Measurements from ENCODE around the gene MID2. TPM values are rescaled to one million over a fixed set of nuclear protein-coding genes. Genes with fewer than 3 reads are reported as not detected.

MID2 gene
- total RNA-seq (2014; rRNA removed; shearing (Covaris generic)) (2.1 and 3.0 TPM in 2 replicates), polyA plus RNA-seq (2016; fragmentation: Nextera tagmentation; extraction: Ambion mirVana) (0.31 and 0.84 TPM in 2 replicates)
- long read RNA-seq, partial matches to known transcripts, result 1 of 1 reads
- long read RNA-seq, other reads (novel, unspliced or antisense), result 0 of 1 reads

- Histone ChIP-seq H3K79me2 (replicated peaks; ENCODE audit: insufficient read depth) (no peaks in the 10 kb centered on the region), H4K20me1 (replicated peaks; ENCODE audit: insufficient read depth) (no peaks in the 10 kb centered on the region), H3F3A (replicated peaks; ENCODE audit: low read depth) (no peaks in the 10 kb centered on the region), H3K4me2 (peak within 1 kb of the TSS; percentile 80), H3K27ac (ENCODE audit: low read depth) (no peak within 1 kb of the TSS), H3K4me1 (ENCODE audit: insufficient read depth) (no peaks in the 10 kb centered on the region), H3K36me3 (ENCODE audit: insufficient read depth) (no peaks in the 10 kb centered on the region), H3K4me3 (peak within 1 kb of the TSS; percentile 58), H3K9me2 (ENCODE audit: insufficient read depth) (no peaks in the 10 kb centered on the region), H3K27me3 (ENCODE audit: insufficient read depth) (peaks cover 43% of the 10 kb centered on the region), H2AFZ (no peak within 1 kb of the TSS)
- H3K27ac Mint-ChIP-seq, result no peak within 1 kb of the TSS
- H3K4me3 Mint-ChIP-seq, result peak within 1 kb of the TSS; percentile 71
- ATAC-seq (peak; percentile 76), DNase-seq (ENCODE audit: low spot score) (peak; percentile 69)
- H3K9me3 Mint-ChIP-seq, result no peaks in the 10 kb centered on the region; the same call in 2 of the 3 replicates
- peaks cover 13% of the 10 kb centered on the region; the same call in 2 of the 3 replicates for H3K4me1 Mint-ChIP-seq
- TF ChIP-seq POLR2AphosphoS5 (IDR thresholded peaks at IDR 0.05; ENCODE audit: low read depth) (no peak), STAT1 (IDR thresholded peaks at IDR 0.05; ENCODE audit: unreplicated experiment) (no peak), JUNB (IDR thresholded peaks at IDR 0.05; ENCODE audit: unreplicated experiment) (no peak), CREB1 (CRISPR knock-in tag; IDR thresholded peaks at IDR 0.05; ENCODE audit: low read depth) (no peak), ZNF331 (CRISPR knock-in tag; IDR thresholded peaks at IDR 0.05; ENCODE audit: low read depth) (no peak), ETS1 (IDR thresholded peaks at IDR 0.05) (no peak), CTCF (conservative IDR thresholded peaks at IDR 0.05; ENCODE audit: low read depth in 2 of 2) (no peak), ZNF114 (CRISPR knock-in tag; IDR thresholded peaks at IDR 0.05) (no peak), REST (IDR thresholded peaks at IDR 0.05; ENCODE audit: unreplicated experiment) (no peak), EZH2phosphoT487 (IDR thresholded peaks at IDR 0.05; ENCODE audit: unreplicated experiment) (no peak), NANOG (IDR thresholded peaks at IDR 0.05; ENCODE audit: borderline replicate concordance) (no peak), EZH2 (IDR thresholded peaks at IDR 0.05; ENCODE audit: low read depth, unreplicated experiment) (no peak)
- TF ChIP-seq, protein P1, sequence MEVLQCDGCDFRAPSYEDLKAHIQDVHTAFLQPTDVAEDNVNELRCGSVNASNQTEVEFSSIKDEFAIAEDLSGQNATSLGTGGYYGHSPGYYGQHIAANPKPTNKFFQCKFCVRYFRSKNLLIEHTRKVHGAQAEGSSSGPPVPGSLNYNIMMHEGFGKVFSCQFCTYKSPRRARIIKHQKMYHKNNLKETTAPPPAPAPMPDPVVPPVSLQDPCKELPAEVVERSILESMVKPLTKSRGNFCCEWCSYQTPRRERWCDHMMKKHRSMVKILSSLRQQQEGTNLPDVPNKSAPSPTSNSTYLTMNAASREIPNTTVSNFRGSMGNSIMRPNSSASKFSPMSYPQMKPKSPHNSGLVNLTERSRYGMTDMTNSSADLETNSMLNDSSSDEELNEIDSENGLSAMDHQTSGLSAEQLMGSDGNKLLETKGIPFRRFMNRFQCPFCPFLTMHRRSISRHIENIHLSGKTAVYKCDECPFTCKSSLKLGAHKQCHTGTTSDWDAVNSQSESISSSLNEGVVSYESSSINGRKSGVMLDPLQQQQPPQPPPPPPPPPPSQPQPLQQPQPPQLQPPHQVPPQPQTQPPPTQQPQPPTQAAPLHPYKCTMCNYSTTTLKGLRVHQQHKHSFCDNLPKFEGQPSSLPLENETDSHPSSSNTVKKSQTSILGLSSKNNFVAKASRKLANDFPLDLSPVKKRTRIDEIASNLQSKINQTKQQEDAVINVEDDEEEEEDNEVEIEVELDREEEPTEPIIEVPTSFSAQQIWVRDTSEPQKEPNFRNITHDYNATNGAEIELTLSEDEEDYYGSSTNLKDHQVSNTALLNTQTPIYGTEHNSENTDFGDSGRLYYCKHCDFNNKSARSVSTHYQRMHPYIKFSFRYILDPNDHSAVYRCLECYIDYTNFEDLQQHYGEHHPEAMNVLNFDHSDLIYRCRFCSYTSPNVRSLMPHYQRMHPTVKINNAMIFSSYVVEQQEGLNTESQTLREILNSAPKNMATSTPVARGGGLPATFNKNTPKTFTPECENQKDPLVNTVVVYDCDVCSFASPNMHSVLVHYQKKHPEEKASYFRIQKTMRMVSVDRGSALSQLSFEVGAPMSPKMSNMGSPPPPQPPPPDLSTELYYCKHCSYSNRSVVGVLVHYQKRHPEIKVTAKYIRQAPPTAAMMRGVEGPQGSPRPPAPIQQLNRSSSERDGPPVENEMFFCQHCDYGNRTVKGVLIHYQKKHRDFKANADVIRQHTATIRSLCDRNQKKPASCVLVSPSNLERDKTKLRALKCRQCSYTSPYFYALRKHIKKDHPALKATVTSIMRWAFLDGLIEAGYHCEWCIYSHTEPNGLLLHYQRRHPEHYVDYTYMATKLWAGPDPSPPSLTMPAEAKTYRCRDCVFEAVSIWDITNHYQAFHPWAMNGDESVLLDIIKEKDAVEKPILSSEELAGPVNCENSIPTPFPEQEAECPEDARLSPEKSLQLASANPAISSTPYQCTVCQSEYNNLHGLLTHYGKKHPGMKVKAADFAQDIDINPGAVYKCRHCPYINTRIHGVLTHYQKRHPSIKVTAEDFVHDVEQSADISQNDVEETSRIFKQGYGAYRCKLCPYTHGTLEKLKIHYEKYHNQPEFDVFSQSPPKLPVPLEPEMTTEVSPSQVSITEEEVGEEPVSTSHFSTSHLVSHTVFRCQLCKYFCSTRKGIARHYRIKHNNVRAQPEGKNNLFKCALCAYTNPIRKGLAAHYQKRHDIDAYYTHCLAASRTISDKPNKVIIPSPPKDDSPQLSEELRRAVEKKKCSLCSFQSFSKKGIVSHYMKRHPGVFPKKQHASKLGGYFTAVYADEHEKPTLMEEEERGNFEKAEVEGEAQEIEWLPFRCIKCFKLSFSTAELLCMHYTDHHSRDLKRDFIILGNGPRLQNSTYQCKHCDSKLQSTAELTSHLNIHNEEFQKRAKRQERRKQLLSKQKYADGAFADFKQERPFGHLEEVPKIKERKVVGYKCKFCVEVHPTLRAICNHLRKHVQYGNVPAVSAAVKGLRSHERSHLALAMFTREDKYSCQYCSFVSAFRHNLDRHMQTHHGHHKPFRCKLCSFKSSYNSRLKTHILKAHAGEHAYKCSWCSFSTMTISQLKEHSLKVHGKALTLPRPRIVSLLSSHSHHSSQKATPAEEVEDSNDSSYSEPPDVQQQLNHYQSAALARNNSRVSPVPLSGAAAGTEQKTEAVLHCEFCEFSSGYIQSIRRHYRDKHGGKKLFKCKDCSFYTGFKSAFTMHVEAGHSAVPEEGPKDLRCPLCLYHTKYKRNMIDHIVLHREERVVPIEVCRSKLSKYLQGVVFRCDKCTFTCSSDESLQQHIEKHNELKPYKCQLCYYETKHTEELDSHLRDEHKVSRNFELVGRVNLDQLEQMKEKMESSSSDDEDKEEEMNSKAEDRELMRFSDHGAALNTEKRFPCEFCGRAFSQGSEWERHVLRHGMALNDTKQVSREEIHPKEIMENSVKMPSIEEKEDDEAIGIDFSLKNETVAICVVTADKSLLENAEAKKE (CRISPR knock-in tag; IDR thresholded peaks at IDR 0.05), result no peak
- peaks cover 23% of the 10 kb centered on the region for H3K27me3 Mint-ChIP-seq (ENCODE audit: insufficient read depth, low read depth, poor library complexity)
- no peaks in the 10 kb centered on the region for H3K36me3 Mint-ChIP-seq (ENCODE audit: low read depth)
These were observed at the start of gene MID2 for GRCh38 chrX:107825698-107826237. Gene MID2 (plus strand): TSS chrX:107825866. CDS start chrX:107826427, 561 bp downstream.
